Liver (tissue), 9 donors: ENCODE results near the gene PDE1C. TPM values are rescaled to one million over a fixed set of nuclear protein-coding genes. Genes with fewer than 3 reads are reported as not detected.

Experiments
- DNase-seq: peaks from one replicate; pipeline ENCODE4 v3.0.0-alpha.2; 2017; ENCODE audit warnings: low spot score
- H3K27ac ChIP-seq, 2 donors: one replicate each; pipeline ENCODE4 v1.7.0; 2013; ENCODE audit warnings: inconsistent platforms in 2 of 2, low read length in 2 of 2, control low read depth in 1 of 2, low read depth in 1 of 2, mild to moderate bottlenecking in 1 of 2
- H3K27me3 ChIP-seq, 4 donors: one replicate each; pipeline versions ENCODE4 v1.6.1 to v1.7.0; 2013; ENCODE audit warnings: low read length in 3 of 4, inconsistent platforms in 1 of 4, mild to moderate bottlenecking in 1 of 4, moderate library complexity in 1 of 4; ENCODE audit not compliant: control insufficient read depth in 4 of 4, insufficient read depth in 4 of 4
- H3K36me3 ChIP-seq, 4 donors: one replicate each; pipeline versions ENCODE4 v1.6.1 to v1.7.0; 2013; ENCODE audit warnings: low read length in 3 of 4, mild to moderate bottlenecking in 3 of 4, low read depth in 1 of 4, moderate library complexity in 1 of 4; ENCODE audit not compliant: control insufficient read depth in 4 of 4, insufficient read depth in 3 of 4
- H3K4me1 ChIP-seq, 4 donors: one replicate each; pipeline versions ENCODE4 v1.6.1 to v1.7.0; 2013; ENCODE audit warnings: low read length in 3 of 4, mild to moderate bottlenecking in 3 of 4, moderate library complexity in 1 of 4; ENCODE audit not compliant: control insufficient read depth in 4 of 4, insufficient read depth in 4 of 4
- H3K4me3 ChIP-seq, 3 donors: one replicate each; pipeline versions ENCODE4 v1.6.1 to v1.7.0; 2013; ENCODE audit warnings: low read length in 3 of 3, control low read depth in 1 of 3, low read depth in 1 of 3, mild to moderate bottlenecking in 1 of 3
- H3K9ac ChIP-seq, 2 donors: one replicate each; pipeline ENCODE4 v1.7.0; 2013; ENCODE audit warnings: low read length in 2 of 2, mild to moderate bottlenecking in 2 of 2, moderate library complexity in 2 of 2, control low read depth in 1 of 2, low read depth in 1 of 2
- H3K9me3 ChIP-seq, 4 donors: one replicate each; pipeline versions ENCODE4 v1.6.1 to v1.7.0; 2013; ENCODE audit warnings: low read length in 3 of 4; ENCODE audit not compliant: control insufficient read depth in 4 of 4
- EGR1 ChIP-seq, 2 donors: IDR thresholded peaks; 2 replicates each; pipeline ENCODE4 v1.6.1; 2016 to 2018; ENCODE audit warnings: antibody characterized with exemption in 2 of 2, low read depth in 2 of 2
- FOXA1 ChIP-seq: IDR thresholded peaks from 2 replicates; pipeline ENCODE4 v1.6.1; 2016; ENCODE audit warnings: antibody characterized with exemption
- FOXA2 ChIP-seq: IDR thresholded peaks from 2 replicates; pipeline ENCODE4 v1.6.1; 2016; ENCODE audit warnings: antibody characterized with exemption
- GABPA ChIP-seq, 2 donors: IDR thresholded peaks in 1 of 2; conservative IDR thresholded peaks in 1 of 2; 2 replicates each; pipeline ENCODE4 v1.6.1; 2016; ENCODE audit warnings: antibody characterized with exemption in 2 of 2, mild to moderate bottlenecking in 1 of 2, moderate library complexity in 1 of 2
- HNF4A ChIP-seq, 2 donors: conservative IDR thresholded peaks; 2 replicates each; pipeline ENCODE4 v1.6.1; 2016; ENCODE audit warnings: antibody characterized with exemption in 2 of 2, mild to moderate bottlenecking in 2 of 2
- HNF4G ChIP-seq: IDR thresholded peaks from 2 replicates; pipeline ENCODE4 v1.6.1; 2016; ENCODE audit warnings: antibody characterized with exemption
- JUND ChIP-seq, 2 donors: IDR thresholded peaks; 2 replicates each; pipeline ENCODE4 v1.6.1; 2016; ENCODE audit warnings: antibody characterized with exemption in 2 of 2
- NR2F2 ChIP-seq: IDR thresholded peaks from 2 replicates; pipeline ENCODE4 v1.6.1; 2016; ENCODE audit warnings: antibody characterized with exemption
- RAD21 ChIP-seq, 2 donors: IDR thresholded peaks; 2 replicates each; pipeline ENCODE4 v1.6.1; 2016; ENCODE audit warnings: antibody characterized with exemption in 2 of 2, mild to moderate bottlenecking in 2 of 2
- RXRA ChIP-seq, 2 donors: IDR thresholded peaks; 2 replicates each; pipeline ENCODE4 v1.6.1; 2017 to 2018; ENCODE audit warnings: antibody characterized with exemption in 2 of 2, mild to moderate bottlenecking in 1 of 2
- SP1 ChIP-seq: IDR thresholded peaks from 2 replicates; pipeline ENCODE4 v1.6.1; 2018; ENCODE audit warnings: antibody characterized with exemption, mild to moderate bottlenecking
- TAF1 ChIP-seq: conservative IDR thresholded peaks from 2 replicates; pipeline ENCODE4 v1.6.1; 2016; ENCODE audit warnings: antibody characterized with exemption, mild to moderate bottlenecking
- YY1 ChIP-seq: IDR thresholded peaks from 2 replicates; pipeline ENCODE4 v1.6.1; 2016; ENCODE audit warnings: antibody characterized with exemption, mild to moderate bottlenecking
- WGBS: extraction: QIAGEN DNeasy Blood & Tissue Kit; methylation state at CpG from one replicate; pipeline ENCODE4 v1.1.7; 2013; 5-methylcytosine and 5-hydroxymethylcytosine counted together
- polyA plus RNA-seq, 2 donors: library from polyadenylated mRNA; stranded (reverse) in 1 of 2; unstranded in 1 of 2; fragments of 200-250 nt in 1 of 2; fragments of >200 nt in 1 of 2; fragmentation: Nextera tagmentation in 1 of 2; extraction: Ambion mirVana in 1 of 2; gene quantifications; one replicate each; pipeline versions ENCODE4 v1.2.1 to v1.2.3, GENCODE V29; 2013 to 2015
- total RNA-seq, 2 donors: library from RNA; depleted of rRNA; stranded (reverse); fragments of >200 nt; gene quantifications; one replicate each; pipeline ENCODE4 v1.2.3, GENCODE V29; 2014
- TF ChIP-seq, protein P1 (sequence below): IDR thresholded peaks from 2 replicates; pipeline ENCODE4 v1.6.1; 2016; ENCODE audit warnings: antibody characterized with exemption
- TF ChIP-seq, protein P2 (sequence below): IDR thresholded peaks from 2 replicates; pipeline ENCODE4 v1.6.1; 2016; ENCODE audit warnings: antibody characterized with exemption
- TF ChIP-seq, protein P3 (sequence below): fragments of 150-350 bp; IDR thresholded peaks from 2 replicates; pipeline ENCODE4 v1.5.1; 2017; ENCODE audit warnings: improper control_type of control experiment, low read depth, low read length; ENCODE audit not compliant: missing input control
- TF ChIP-seq, protein P4 (sequence below): IDR thresholded peaks from 2 replicates; pipeline ENCODE4 v1.6.1; 2016; ENCODE audit warnings: antibody characterized with exemption
- TF ChIP-seq, protein P5 (sequence below): IDR thresholded peaks from 2 replicates; pipeline ENCODE4 v1.6.1; 2016; ENCODE audit warnings: antibody characterized with exemption, mild to moderate bottlenecking
- donor health status: healthy.
- donor health status: healthy.
- donor health status: healthy.
- donor health status: healthy.
- donor health status: healthy.

The PDE1C gene
- total and polyA plus RNA-seq, 4 donors = 0.05 to 0.92 (median 0.47) TPM; not detected in 1

DNA sequence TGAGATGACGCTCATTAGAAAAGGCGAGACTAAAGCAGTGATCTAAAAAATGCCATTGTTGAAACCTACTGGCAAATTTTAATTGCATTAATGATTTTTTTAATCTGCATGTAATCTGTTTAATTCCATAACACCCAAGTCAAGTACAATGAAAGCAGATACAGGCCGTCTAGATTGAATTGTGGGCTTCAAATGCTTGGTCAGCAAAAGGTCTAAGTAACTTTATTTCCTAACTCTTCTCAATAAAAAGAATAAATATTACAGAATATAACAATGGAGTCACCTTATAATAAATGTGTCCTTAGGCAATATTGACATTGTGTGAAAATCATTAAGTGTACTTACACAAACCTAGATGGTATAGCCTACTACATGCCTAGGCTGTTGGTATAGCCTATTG is 20.6 kb downstream of the PDE1C start:
- H3K4me1 ChIP-seq = no peaks in the 10 kb centered on the region
- WGBS = 63% methylated on average over 3 of the region's 3 CpGs
- H3K36me3 ChIP-seq = no peaks in the 10 kb centered on the region
- no peak overlapping the region for H3K27ac ChIP-seq
- peaks cover 0 to 3% (median 0%) of the 10 kb centered on the region in 4 donors for H3K27me3 ChIP-seq
- H3K4me3 ChIP-seq = no peak overlapping the region
- DNase-seq = no peak
- TF ChIP-seq FOXA1 (no peak), SP1 (no peak), YY1 (no peak), HNF4G (no peak), GABPA (IDR thresholded peaks at IDR 0.05 in 1 of 2, conservative IDR thresholded peaks at IDR 0.05 in 1 of 2) (no peak), NR2F2 (no peak), FOXA2 (no peak), JUND (IDR thresholded peaks at IDR 0.05) (no peak), RXRA (IDR thresholded peaks at IDR 0.05) (no peak), EGR1 (IDR thresholded peaks at IDR 0.05; ENCODE audit: low read depth in 2 of 2) (no peak), TAF1 (no peak), RAD21 (IDR thresholded peaks at IDR 0.05) (no peak), HNF4A (conservative IDR thresholded peaks at IDR 0.05) (no peak)
- TF ChIP-seq, protein P1, sequence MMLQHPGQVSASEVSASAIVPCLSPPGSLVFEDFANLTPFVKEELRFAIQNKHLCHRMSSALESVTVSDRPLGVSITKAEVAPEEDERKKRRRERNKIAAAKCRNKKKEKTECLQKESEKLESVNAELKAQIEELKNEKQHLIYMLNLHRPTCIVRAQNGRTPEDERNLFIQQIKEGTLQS = no peak
- TF ChIP-seq, protein P2, sequence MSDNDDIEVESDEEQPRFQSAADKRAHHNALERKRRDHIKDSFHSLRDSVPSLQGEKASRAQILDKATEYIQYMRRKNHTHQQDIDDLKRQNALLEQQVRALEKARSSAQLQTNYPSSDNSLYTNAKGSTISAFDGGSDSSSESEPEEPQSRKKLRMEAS = no peak
- TF ChIP-seq, protein P3, sequence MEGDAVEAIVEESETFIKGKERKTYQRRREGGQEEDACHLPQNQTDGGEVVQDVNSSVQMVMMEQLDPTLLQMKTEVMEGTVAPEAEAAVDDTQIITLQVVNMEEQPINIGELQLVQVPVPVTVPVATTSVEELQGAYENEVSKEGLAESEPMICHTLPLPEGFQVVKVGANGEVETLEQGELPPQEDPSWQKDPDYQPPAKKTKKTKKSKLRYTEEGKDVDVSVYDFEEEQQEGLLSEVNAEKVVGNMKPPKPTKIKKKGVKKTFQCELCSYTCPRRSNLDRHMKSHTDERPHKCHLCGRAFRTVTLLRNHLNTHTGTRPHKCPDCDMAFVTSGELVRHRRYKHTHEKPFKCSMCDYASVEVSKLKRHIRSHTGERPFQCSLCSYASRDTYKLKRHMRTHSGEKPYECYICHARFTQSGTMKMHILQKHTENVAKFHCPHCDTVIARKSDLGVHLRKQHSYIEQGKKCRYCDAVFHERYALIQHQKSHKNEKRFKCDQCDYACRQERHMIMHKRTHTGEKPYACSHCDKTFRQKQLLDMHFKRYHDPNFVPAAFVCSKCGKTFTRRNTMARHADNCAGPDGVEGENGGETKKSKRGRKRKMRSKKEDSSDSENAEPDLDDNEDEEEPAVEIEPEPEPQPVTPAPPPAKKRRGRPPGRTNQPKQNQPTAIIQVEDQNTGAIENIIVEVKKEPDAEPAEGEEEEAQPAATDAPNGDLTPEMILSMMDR = no peak
- TF ChIP-seq, protein P4, sequence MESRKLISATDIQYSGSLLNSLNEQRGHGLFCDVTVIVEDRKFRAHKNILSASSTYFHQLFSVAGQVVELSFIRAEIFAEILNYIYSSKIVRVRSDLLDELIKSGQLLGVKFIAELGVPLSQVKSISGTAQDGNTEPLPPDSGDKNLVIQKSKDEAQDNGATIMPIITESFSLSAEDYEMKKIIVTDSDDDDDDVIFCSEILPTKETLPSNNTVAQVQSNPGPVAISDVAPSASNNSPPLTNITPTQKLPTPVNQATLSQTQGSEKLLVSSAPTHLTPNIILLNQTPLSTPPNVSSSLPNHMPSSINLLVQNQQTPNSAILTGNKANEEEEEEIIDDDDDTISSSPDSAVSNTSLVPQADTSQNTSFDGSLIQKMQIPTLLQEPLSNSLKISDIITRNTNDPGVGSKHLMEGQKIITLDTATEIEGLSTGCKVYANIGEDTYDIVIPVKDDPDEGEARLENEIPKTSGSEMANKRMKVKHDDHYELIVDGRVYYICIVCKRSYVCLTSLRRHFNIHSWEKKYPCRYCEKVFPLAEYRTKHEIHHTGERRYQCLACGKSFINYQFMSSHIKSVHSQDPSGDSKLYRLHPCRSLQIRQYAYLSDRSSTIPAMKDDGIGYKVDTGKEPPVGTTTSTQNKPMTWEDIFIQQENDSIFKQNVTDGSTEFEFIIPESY = no peak
- TF ChIP-seq, protein P5, sequence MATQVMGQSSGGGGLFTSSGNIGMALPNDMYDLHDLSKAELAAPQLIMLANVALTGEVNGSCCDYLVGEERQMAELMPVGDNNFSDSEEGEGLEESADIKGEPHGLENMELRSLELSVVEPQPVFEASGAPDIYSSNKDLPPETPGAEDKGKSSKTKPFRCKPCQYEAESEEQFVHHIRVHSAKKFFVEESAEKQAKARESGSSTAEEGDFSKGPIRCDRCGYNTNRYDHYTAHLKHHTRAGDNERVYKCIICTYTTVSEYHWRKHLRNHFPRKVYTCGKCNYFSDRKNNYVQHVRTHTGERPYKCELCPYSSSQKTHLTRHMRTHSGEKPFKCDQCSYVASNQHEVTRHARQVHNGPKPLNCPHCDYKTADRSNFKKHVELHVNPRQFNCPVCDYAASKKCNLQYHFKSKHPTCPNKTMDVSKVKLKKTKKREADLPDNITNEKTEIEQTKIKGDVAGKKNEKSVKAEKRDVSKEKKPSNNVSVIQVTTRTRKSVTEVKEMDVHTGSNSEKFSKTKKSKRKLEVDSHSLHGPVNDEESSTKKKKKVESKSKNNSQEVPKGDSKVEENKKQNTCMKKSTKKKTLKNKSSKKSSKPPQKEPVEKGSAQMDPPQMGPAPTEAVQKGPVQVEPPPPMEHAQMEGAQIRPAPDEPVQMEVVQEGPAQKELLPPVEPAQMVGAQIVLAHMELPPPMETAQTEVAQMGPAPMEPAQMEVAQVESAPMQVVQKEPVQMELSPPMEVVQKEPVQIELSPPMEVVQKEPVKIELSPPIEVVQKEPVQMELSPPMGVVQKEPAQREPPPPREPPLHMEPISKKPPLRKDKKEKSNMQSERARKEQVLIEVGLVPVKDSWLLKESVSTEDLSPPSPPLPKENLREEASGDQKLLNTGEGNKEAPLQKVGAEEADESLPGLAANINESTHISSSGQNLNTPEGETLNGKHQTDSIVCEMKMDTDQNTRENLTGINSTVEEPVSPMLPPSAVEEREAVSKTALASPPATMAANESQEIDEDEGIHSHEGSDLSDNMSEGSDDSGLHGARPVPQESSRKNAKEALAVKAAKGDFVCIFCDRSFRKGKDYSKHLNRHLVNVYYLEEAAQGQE = no peak
- no peak overlapping the region for H3K9ac ChIP-seq
- H3K9me3 ChIP-seq = no peaks in the 10 kb centered on the region
